Fibroblast of villous mesenchyme (primary cell): Measurements from ENCODE around the gene GSTM5. TPM values are rescaled to one million over a fixed set of nuclear protein-coding genes. Genes with fewer than 3 reads are reported as not detected.
"Not testable (repeated sequence)": the region's sequence is repeated elsewhere in the genome, so short reads cannot be mapped to it uniquely, and the experiment has no call there.

Experiments used
- DNase-seq: peaks from one replicate; pipeline ENCODE4 v3.0.0-alpha.2; 2010; ENCODE audit warnings: low read depth
- H3K4me3 ChIP-seq: 2 replicates; pipeline ENCODE4 v1.5.1; 2011; ENCODE audit warnings: low read depth, mild to moderate bottlenecking, low read length
- CTCF ChIP-seq: IDR thresholded peaks from 2 replicates; pipeline ENCODE4 v1.5.1; 2012; ENCODE audit warnings: low read depth, mild to moderate bottlenecking, low read length; ENCODE audit not compliant: insufficient read depth
- total RNA-seq: library from RNA; depleted of rRNA; stranded (reverse); fragments of >200 nt; gene quantifications from 2 replicates; pipeline ENCODE4 v1.2.3, GENCODE V29; 2012

The GSTM5 gene
- total RNA-seq, 1 donor, result 9.1 TPM

GRCh38 chr1:109697066-109697465 is 15.0 kb upstream of the GSTM5 start:
- TF ChIP-seq CTCF, result no peak

GRCh38 chr1:109697861-109698260 is 14.2 kb upstream of the GSTM5 start:
- not testable (repeated sequence) for H3K4me3 ChIP-seq, DNase-seq

More at GRCh38 chr1:109697066-109697465, 15.0 kb upstream of the GSTM5 start:
- DNase-seq, result no peak
- H3K4me3 ChIP-seq, result no peak overlapping the region

- DNase-seq, H3K4me3 ChIP-seq: not testable (repeated sequence)
These were observed 9.1 kb upstream of the GSTM5 start for GRCh38 chr1:109702940-109703339.

- no peak for TF ChIP-seq CTCF
- H3K4me3 ChIP-seq, result no peak overlapping the region
- no peak for DNase-seq
These were observed 7.9 kb upstream of the GSTM5 start for GRCh38 chr1:109704173-109704572.

GRCh38 chr1:109705411-109705810 is 6.6 kb upstream of the GSTM5 start:
- no peak for DNase-seq
- TF ChIP-seq CTCF, result no peak
- H3K4me3 ChIP-seq, result no peak overlapping the region

GRCh38 chr1:109708949-109709348 is 3.1 kb upstream of the GSTM5 start:
- DNase-seq, result not testable (repeated sequence)

GRCh38 chr1:109709822-109710221 is 2.2 kb upstream of the GSTM5 start:
- H3K4me3 ChIP-seq, DNase-seq: not testable (repeated sequence)

More at GRCh38 chr1:109708949-109709348, 3.1 kb upstream of the GSTM5 start:
- H3K4me3 ChIP-seq, result not testable (repeated sequence)

- TF ChIP-seq CTCF, result no peak
- H3K4me3 ChIP-seq, result peak overlapping the region; percentile 36
- DNase-seq, result no peak
These were observed 342 bp downstream of the GSTM5 start for GRCh38 chr1:109712321-109712864.

- no peak for TF ChIP-seq CTCF
- no peak for DNase-seq
- H3K4me3 ChIP-seq, result no peak overlapping the region
These were observed 1.6 kb downstream of the GSTM5 start for GRCh38 chr1:109713636-109714035.
